HG03521 (cell line): ENCODE measurements around the gene KDM2A.

Experiments used
- ATAC-seq: cut with Tn5 transposase; IDR thresholded peaks from one replicate; pipeline ENCODE4 v1.9.1; 2021; ENCODE audit warnings: mild to moderate bottlenecking, moderate library complexity; ENCODE audit not compliant: unreplicated experiment

Gene KDM2A

DNA sequence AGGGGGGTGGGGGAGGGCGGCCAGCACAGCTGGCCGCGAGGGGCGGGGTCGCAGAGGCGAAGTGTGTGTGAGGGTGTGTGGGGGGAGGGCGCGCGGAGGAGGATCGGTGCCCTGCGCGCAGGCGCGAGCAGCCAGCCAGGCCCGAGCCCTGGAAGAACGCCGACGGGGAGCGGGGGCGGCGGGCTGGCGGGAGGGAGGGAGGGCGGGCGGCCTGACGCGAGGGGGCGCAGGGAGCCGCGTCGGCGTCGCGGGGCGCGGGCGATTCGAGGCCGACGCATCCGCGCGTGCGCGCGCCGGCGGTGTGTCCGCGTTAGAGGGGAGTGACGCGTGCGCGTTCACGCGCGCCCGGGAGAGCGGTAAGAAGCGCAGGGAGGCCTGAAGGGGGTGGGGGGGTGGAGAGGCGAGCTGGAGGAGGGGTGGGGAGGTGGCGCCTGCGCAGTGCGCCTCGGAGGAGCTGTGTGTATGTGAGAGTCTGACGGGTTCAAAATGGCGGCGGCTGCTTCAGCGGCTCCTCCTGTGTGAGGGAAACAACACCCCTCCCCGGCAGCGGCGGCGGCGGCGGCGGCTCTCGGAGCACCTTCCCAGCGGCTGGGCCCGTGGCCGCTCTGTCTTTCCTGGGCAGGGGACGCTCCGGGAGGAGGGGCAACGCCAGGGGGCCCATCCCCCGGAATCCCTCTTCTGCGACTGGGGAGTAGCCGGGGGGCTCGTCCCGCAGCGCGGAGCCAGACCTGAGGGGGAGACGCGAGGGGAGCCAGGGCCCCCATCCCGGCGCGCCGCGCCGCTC, at the start of gene KDM2A:
Gene KDM2A (plus strand): TSS at position 463 of the 784 bp plus-strand sequence. CDS start 2,054 bp downstream, outside the sequence.
- ATAC-seq, result peak; percentile 68

DNA sequence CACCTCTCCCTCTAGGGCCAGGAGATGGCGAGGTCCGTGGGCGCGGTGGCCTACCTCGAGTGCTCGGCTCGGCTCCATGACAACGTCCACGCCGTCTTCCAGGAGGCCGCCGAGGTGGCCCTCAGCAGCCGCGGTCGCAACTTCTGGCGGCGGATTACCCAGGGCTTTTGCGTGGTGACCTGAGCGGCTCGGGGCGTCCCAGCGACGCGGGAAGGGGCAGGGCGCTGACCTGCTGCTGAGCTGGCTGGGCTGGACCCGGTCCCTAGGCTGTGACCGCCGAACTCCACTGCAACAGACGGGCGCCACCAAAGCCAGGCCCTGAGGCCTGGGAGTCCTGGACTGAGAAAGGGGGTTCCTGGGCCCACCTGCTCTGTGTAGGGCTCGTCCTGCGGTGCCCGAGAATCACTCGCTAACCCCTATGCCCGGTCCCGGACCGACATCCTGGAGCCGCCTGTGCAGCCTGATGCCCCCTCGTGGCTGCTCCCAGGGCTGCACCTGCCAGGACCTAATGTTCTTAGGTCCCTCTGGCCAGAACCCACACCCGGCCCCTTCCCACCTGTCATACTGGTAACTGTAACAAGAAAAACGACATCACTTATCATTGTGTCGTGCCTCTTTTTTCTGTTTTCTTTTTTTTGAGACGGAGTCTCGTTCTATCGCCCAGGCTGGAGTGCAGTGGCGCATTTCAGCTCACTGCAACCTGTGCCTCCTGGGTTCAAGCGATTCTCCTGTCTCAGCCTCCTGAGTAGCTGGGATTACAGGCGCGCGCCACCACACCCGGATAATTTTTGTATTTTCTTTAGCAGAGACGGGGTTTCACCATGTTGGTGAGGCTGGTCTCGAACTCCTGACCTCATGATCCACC, 47.4 kb upstream of the KDM2A start:
- no peak for ATAC-seq

DNA sequence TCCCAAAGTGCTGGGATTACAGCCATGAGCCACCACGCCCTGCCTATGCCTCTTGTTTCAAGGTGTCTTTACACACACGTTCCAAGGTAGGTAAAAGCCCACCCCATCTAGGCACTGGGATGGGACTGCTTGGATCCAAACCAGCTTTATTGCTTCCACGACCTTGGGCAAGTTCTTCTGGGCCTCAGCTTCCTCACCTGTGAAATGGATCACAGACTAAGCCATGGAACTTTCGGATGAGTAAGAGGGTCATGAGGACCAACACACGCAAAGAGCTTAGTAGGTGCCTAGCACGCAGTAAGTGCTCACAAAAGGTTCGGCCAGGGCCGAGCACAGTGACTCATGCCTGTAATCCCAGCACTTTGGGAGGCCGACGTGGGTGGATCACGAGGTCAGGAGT, 46.8 kb upstream of the KDM2A start:
- no peak for ATAC-seq

DNA sequence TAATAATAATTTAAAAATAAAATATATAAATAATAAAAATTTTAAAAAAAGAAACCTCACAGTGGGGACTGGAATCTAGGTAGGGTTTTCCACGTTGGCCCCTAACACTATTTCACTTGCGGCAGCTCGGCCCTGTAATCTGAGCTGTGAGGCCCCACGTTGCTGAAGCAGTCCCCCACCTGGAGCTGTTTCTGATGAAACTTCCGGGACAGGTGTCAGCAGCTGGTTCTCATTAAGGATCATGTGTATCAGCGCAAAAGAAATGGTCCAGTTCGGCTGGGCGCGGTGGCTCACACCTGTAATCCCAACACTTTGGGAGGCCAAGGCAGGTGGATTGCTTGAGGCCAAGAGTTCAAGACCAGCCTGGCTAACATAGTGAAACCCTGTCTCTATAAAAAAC, 45.2 kb upstream of the KDM2A start:
- ATAC-seq, result no peak

DNA sequence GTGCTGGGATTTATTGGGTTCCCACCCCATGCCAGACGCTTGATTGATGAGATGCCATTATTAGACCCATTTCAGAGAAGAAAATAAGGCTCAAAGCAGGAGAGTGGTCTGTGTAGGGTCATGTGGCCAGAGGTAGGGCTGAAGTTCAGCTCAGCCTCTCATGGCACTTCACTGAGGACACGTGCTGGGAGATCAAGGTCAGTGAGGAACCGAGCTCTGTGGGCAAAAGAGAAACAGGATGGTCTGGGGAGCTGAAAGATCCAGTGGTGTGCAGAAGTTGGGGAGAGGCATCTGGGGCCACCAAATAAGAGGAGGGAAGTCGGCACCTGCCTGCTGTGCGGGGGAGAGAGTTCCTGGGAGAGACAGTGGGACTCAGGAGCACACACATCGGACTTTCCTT, 42.9 kb upstream of the KDM2A start:
- no peak for ATAC-seq

DNA sequence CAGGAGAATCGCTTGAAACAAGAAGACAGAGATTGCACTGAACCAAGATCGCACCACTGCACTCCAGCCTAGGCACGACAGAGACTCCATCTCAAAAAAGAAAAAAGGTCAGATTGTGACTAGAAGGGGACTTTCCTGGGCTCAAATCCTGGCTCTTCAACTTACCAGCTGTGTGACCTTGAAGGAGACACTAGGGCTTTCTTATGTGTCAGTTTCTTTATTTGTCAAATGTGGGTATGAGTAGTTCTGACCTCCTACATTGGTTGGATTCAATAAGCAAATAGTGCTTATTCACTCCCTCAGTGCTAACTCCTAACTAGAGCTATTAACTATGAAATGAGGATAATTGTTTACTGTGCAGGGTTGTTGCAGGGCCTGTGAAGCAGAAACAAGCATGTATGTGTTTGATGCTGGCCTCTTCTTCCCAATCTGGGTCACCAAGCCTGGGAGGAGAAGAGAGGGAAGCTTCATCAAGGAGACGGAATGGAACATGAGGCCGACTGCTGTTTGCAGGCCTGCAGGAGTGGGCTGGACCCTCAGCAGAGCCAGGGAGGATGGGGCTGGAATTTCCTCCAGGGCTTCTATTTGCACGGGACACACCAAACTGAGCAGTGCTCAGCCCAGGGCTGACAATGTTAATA, 39.9 kb upstream of the KDM2A start:
- no peak for ATAC-seq

DNA sequence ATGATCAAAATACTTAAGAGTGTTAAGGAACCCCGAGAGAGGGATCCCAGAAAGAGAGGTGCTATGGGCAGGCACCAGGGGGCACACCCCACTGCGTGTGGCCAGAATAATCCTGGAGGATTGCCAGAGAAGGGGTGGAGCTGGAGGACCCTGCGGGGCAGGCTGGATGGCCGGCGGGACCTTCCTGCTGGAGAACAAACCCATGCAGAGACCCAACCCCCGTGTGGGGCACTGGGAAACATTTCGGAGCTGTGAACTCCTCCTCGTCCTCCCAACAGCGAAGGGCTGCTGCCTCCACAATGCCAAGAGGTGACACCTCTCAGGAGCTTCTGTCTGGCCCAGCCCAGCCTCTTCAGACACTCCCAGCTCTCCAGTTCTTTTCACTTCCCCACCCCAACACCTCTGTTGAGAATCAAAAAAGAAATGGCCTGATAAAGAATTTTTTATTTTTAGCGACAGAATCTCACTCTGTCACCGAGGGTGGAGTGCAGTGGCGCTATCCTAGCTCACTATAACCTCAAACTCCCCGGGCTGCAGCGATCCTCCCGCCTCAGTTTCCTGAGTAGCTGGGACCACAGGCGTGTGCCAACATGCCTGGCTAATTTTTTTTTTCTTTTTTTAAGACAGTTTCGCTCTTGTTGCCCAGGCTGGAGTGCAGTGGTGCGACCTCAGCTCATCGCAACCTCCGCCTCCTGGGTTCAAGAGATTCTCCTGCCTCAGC, 36.8 kb upstream of the KDM2A start:
- ATAC-seq, result no peak

DNA sequence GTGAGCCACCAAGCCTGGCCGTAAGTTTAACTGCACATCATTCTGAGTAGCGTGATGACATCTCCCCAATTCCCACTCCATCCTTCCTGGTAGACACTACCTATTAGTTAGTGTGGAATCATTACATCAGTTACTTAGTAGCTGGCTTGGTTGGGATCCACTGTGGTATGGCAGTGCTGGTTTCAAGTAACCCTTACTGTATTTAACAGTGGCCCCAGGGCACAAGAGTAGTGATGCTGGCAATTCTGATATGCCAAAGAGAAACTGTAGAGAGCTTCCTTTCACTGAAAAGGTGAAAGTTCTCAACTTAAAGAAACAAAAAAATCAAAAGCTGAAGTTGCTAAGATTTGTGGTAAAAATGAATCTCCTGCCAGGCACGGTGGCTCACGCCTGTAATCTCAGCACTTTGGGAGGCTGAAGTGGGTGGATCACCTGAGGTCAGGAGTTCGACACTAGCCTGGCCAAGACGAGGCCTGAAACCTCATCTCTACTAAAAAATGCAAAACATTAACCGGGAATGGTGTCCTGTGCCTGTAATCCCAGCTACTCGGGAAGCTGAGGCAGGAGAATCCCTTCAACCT, 35.2 kb upstream of the KDM2A start:
- no peak for ATAC-seq

DNA sequence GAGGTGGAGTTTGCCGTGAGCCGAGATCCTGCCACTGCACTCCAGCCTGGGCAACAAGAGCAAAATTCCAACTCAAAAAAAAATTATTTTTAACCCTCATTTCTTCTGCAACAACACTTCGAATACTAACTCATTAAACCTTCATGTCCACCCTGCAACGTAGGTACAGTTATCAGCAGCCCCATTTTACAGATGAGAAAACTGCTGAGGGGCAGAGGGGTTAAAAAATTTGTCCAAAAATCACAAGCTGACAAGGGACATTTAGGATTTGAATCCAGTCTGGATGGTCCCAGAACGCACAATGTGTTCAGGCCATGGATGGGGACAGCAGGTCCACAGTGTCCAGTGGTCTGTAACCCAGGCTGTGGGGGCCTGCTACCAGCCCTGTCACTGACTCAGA, 33.4 kb upstream of the KDM2A start:
- no peak for ATAC-seq

DNA sequence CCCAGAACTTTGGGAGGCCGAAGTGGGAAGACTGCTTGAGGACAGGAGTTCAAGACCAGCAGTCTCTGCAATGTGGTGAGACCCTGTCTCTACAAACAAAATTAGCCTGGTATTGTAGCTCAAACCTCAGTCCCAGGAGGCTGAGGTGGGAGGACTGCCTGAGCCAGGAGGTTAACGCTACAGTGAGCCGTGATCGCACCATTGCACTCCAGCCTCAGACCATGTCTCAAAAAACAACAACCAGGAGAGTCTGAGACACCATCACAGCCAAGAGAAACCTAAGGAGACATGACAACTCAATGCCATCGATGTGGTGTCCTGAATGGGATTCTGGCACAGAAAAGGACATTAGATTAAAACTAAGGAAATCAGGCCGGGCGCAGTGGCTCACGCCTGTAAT, 28.3 kb upstream of the KDM2A start:
- no peak for ATAC-seq

DNA sequence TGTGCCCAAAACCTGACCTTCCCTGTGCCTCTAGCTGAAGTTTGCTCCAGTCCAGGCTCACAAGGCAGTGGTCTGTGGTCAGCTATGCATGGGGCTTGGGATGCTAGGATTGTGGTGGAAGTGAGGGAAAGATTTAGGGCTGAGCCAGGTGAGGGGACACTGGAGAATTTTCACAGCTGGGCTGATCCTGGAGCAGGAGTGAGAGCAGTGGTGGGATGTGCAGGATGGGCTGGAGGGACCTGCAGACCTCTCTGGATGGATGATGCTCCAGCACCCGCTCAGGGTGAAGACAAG, 23.9 kb upstream of the KDM2A start:
- ATAC-seq, result no peak

DNA sequence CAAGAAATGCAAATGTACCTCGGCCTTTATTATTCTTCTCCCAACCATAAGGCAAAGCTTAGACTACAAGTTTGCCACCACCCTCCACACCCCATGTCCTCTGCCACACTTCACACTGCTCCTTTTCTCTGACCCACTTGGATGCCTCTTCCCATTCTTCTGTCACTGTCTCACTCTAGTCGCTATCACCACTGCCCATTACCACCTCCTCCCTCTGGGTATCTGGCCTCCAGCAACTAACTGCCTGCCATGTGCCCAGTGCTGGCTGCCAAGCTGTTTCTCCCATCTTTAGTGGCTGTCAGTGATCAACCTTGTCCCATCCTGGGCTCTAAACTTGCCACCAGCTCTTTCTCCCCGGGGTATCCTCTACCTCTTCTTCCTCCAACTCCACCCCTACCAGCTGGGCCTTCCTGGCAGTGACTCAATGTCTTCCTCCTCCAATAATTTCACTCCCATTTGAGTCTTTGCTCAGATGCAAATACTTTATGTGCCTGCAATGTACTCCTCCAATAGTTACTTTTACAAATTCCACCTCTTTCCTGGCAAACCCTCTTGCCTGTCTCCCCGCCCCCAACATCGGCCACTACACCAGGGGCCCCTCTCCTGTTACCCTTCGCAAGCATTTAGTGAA, 20.1 kb upstream of the KDM2A start:
- no peak for ATAC-seq

DNA sequence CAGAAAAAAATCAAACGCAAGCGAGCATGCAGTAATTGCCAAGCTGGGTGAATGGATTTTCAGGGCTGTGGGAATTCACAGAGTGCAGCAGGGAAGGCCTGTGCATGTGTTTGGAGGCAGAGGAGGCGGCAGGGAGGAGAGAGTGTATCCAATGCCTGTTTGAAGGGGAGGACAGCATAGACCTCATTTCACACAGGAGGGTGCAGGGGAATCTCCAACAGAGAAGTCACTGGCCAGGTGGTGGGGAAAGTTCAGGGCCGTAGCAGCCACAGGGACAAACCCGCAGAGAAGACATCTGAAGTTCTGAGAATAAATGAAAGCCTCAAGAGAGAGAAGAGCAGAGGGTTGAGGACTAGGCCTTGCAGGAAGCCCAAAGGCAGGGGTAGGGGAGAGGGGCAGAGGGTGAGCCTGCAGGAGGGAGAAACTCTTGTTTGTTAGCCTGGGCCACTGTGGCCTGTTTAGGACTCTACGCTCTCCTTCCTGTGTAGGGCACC, 19.2 kb upstream of the KDM2A start:
- ATAC-seq, result no peak

DNA sequence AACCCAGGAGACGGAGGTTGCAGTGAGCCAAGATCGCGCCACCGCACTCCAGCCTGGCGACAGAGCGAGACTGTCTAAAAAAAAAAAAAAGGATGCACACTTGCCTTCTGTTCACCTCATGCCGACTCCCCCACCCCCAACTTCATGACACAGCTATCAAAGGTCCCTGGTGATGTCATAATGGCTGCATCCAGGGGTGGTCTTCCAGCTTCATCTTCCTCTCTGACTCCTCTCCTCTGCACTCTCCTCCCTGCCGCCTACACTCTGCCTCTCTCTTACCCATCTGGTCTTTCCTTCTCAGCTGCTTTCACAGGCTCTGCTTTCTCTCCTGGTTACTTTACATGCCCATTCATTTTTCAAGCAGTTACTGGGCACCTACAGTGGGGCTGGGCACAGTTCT, 16.4 kb upstream of the KDM2A start:
- ATAC-seq, result no peak

DNA sequence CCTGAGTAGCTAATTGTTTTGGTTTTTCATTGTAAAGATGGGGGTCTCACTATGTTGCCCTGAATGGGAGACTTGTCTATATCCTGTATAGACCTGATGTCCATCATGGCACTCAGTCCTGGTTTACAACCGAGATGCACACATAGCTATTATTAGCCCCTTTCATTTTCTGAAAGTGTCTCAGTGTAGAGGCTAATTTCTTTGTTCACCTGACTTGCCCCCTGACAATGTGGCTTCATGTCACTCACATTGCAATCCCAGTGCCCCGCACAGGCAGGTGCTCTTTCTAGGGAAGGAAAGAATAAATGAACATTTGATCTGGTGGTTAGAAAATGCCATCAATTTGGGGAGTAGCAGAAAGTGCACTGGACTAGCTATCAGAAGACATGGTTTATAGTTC, 13.1 kb upstream of the KDM2A start:
- no peak for ATAC-seq

DNA sequence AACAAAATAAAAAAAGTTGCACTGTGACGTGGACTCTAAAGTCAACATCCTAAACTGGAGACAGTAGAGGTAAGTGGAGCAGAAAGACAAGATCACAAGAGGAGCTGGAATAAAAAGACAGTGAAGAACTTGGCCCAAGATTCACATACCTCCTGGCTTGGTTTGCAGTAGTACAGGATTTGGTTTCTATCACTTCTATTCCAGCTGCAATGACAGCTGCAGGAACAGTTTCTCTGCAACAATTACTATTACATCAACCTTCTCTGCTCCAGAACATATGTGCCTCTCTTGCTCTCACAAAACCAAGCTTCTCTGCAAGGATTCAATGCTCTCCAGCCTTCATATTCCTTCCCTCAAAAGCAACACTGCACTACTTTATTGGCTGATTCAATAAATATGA, 7.8 kb upstream of the KDM2A start:
- no peak for ATAC-seq

DNA sequence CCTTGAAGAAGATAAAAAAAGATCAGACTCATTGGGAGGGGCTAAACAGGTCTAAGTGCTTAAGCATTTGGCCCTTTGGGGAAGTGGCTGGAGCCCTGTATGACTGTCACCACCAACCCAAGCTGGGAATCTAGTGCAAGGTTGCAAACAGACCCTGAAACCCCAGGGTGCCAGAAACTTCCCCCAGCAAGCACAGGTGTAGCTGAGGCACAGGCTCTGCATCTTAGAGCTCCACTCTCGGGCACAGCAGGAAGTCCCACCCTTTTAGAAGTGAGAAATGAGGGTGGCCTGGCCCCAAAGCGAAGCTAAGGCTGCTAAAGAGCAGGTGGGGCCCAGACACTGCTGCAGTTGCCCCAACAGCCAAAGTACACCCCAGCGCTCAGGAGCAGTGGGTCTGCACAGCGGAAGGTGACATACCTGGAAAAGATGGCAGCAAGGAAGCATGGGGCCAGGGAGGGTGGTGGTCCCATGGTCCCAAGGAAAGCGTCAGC, 5.8 kb upstream of the KDM2A start:
- ATAC-seq, result no peak

DNA sequence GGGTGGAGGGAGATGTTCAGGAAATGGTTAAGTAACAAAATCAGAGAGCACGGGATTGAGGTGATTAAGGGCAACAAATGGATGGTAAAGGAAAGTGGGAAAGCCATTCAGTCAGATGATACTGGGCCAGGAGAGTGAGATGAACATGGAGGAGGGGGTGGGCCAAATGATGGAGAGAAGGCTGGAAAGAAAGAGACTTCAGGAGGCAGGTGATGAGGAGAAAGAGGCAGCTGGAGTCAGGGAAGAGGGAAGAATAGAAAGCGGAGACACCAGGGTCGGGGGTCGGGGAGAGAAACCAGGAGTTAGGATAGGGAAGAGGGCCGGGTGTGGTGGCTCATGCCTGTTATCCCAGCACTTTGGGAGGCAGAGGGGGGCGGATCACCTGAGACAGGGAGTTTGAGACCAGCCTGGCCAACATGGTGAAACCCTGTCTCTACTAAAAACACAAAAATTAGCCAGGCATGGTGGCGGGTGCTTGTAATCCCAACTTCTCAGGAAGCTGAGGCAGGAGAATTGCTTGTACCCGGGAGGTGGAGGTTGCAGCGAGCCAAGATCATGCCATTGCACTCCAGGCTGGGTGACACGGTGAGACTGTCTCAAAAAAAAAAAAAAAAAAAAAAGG, 4.7 kb upstream of the KDM2A start:
- ATAC-seq, result no peak

DNA sequence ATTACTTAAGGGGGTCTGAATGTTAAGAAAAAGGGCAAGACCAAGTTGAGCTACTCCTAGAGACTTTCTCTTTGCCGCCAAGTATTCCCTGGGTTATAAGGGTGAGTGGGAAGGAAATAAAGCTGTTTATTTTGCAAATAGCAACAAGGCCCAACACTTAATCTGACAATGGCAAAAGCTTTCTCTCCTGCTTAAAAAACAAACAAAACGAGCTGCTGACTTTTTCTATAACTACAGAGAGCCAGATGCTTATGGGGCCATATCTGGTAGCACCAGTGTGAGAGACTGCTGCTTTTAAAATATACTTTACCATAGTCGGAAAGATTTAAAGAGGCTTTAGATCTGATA, 2.3 kb upstream of the KDM2A start:
- ATAC-seq, result no peak

DNA sequence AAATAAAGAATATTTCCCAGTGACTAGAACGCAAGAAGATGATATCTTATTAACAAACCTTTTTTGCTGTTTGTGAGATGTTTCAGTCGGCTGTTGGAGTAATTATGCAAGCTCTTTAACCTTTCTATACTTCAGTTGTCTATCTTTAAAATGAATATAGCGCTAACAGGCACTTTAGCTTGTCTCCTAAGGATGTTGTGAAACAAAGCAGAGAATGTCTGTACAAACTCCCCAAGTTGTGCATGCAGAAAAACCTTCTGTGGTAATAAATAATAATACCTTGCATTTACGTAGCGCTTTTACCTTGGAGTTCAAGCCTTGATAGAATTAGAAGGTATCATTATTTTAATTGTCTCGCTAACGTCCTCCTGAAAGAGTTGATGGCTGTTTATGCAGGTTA, 1.9 kb upstream of the KDM2A start:
- ATAC-seq, result no peak
